HG03575 (cell line): ENCODE data around the gene MAN1B1.
"Not testable (repeated sequence)": the region's sequence is repeated elsewhere in the genome, so short reads cannot be mapped to it uniquely, and the experiment has no call there.

Experiments
- ATAC-seq: cut with Tn5 transposase; IDR thresholded peaks from one replicate; pipeline ENCODE4 v1.9.1; 2021; ENCODE audit not compliant: unreplicated experiment, insufficient number of reproducible peaks, low FRiP score; ENCODE audit errors: extremely low read depth

The MAN1B1 gene

GRCh38 chr9:137117269-137117731, 30.5 kb downstream of the MAN1B1 start:
- ATAC-seq, result no peak

GRCh38 chr9:137118092-137118603, 31.4 kb downstream of the MAN1B1 start:
- not testable (repeated sequence) for ATAC-seq

DNA sequence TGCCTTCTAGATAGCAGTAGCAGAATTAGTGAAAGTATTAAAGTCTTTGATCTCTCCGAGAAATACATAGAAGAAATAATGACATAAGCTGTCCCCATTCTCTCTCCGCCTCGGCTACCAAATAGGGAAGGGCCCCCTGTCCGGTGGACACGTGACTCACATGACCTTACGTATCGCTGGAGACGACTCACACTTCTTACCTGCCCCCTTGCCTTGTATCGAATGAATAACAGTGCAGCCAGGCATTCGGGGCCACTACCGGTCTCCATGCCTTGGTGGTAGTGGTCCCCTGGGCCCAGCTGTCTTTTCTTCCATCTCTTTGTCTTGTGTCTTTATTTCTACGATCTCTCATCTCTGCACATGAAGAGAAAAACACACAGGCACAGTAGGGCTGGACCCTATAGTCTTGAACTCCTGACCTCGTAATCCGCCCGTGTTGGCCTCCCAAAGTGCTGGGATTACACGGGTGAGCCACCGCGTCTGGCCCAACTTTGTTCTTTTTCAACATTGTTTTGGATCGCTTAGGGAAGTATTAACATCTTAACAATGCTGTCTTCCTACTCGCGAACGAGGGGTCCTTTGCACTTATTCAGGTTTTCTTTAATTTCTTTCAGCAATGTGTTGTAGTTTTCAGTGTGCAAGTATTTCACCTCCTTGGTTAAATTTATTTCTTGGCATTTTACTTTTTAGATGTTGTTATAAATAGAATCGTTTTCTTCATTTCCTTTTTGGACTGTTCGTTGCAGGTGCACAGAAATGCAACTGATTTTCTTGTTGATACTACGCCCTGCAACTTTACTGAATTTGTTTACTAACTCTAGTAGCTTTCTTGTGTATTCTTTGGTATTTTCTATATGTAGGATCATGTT, 35.4 kb downstream of the MAN1B1 start:
- not testable (repeated sequence) for ATAC-seq

GRCh38 chr9:137122796-137123467, 36.1 kb downstream of the MAN1B1 start:
- not testable (repeated sequence) for ATAC-seq

DNA sequence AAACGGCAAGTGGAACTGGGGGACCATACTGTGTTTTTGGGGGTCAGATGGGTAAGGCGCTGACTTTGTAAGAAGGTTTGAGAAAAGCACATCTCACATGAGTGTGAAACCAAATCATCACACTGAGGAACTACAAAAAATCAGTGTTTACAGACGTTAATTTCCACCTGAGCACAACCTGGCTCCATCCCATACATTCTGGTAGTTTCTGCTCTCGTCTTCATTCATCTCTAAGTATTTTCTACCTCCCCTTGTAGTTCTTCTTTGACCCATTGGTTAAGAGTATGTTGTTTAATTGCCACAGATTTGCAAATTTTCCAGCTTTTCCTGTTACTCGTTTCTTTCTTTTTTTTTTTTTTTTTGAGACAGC, 36.7 kb downstream of the MAN1B1 start:
- no peak for ATAC-seq

DNA sequence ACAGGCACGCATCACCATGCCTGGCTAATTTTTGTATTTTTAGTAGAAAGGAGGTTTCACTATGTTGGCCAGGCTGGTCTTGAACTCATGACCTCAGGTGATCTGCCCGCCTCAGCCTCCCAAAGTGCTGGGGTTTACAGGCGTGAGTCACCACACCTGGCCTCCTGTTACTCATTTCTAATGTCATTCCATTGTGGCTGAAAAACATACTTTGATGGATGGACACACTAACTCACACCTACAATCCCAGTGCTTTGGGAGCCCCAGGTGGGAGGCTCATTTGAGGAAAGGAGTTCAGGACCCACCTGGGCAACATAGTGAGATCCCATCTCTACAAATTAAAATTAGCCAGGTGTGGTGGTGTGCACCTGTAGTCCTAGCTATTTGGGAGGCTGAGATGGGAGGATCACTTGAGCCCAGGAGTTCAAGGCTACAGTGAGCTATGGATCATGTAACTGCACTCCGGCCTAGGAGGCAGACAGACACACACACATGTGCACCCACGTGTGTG, 37.2 kb downstream of the MAN1B1 start:
- ATAC-seq, result not testable (repeated sequence)

GRCh38 chr9:137126786-137127185, 40.0 kb downstream of the MAN1B1 start:
- no peak for ATAC-seq

- ATAC-seq, result no peak
These were observed 40.7 kb downstream of the MAN1B1 start for GRCh38 chr9:137127301-137128157.

DNA sequence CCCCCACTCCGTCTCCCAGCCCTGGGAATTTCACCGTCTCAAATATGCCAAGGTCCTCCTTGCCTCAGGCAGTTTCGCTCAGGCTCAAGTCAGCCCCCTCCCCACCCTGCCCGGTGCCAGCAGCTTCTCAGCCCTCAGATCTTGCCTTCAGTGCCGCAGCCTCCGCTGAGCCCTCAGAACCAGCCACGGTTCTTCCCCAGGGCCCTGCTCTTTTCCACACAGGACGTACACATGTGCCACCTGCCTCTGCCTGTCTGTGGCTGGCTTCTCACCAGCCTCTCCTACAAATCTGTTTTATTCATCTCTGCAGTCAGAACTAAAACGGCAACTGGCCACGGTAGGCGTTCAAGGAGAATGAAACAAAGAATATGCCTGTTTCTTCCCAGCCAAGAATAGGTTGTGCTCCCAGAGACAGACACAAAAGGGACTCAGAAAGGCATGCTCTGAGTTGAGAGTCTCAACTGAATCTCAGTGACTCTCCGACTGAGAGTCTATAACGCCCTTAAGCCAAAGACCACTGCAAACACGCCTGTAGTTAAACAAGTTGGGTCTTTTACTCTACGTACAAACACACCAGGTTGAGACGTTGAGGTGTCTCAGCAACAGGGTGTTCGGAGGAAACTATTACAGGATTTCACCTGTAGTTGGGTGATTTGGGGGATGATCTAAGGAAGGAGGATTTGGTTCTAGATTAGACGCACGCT, 41.5 kb downstream of the MAN1B1 start:
- no peak for ATAC-seq

DNA sequence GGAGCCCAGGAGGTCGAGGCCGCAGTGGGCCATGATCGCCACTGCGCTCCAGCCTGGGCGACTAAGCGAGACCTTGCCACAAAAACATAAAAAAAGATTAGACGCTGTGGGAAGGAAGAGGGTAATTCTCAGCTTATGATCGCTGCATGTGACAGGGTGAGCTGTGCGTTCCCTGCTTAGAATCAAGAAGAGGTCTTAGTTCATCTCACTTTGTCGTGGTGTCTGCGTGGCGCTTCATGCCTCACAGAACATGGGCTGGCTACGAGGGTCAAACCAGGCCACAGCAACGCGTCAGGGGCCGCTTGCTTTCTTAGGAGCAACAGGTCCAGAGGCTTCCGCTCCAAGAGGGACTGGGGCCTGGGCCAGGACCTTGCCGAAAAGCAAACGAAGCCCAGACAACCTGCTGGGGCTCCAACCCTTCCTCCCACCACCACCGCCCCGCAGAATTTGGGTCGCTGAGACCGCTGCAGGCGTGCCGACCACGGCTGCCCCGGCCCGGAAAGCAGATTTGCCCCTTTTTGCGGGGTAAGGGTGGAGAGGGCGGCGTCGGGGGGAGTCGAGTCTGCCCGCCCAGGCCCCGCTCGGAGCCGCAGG, 42.2 kb downstream of the MAN1B1 start:
- no peak for ATAC-seq

- ATAC-seq, result no peak
These were observed 42.8 kb downstream of the MAN1B1 start for GRCh38 chr9:137129456-137130175.

DNA sequence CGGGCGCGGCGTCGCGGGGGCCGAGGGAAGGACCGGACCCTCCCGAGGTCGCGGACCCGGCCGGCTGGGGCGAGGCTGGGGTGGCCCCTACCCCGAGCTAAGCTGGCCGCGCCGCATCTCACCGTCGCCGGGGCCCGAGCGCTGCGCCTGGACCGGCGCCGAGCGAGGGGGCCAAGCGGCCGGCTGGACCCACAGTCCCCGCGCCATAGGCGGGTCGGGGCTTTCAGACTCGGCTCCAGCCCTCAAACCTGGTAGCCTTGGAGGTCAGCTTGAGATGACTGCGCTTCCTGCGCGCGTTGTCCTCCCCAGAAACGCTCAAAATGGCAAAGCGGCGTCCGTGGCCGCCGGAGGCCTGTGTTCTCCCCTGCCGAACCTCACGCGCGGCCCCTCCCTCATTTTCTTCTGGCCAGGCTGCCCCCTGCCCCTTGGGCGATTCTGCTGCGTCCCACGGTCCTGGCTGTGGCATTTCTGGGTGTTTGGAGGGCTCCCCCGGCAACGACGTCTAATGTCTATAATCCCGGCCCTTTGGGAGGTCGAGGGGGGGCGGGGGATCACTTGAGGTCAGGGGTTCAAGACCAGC, 43.5 kb downstream of the MAN1B1 start:
- no peak for ATAC-seq

DNA sequence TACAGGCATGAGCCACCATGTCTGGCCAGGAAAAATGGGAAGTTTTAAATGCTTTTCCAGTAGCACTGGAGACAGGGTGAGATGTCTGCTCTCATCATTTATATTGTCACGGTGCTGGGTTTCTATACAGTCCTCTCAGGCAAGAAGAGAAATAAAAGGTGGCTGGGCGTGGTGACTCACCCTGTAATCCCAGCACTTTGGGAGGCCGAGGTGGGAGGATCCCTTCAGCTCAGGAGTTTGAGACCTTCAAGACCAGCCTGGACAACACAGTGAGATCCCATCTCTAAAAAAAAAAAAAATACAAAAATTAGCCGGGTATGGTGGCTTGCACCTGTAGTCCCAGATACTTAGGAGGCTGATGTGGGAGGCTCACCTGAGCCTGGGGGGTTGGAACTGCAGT, 47.4 kb downstream of the MAN1B1 start:
- no peak for ATAC-seq

DNA sequence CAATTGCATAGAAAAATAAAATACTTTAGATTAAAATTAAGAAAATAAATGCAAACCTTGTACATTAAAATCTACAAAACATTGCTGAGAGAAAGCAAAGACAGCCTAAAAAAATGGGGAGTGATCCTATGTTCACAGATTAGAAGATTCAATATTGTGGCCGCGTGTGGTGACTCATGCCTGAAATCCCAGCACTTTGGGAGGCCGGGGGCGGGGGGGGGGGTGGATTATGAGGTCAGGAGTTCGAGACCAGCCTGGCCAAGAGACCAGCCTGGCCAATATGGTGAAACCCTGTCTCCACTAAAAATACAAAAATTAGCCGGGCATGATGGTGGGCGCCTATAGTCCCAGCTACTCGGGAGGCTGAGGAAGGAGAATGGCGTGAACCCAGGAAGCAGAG, 48.4 kb downstream of the MAN1B1 start:
- not testable (repeated sequence) for ATAC-seq

GRCh38 chr9:137136261-137136880, 49.6 kb downstream of the MAN1B1 start:
- no peak for ATAC-seq

GRCh38 chr9:137136881-137137607, 50.3 kb downstream of the MAN1B1 start:
- ATAC-seq, result no peak
